Endodermal cell (in vitro differentiated cells): Measurements from ENCODE around the gene STEAP4. TPM values are rescaled to one million over a fixed set of nuclear protein-coding genes. Genes with fewer than 3 reads are reported as not detected.

Experiments used
- DNase-seq: peaks from one replicate; pipeline ENCODE4 v3.0.0-alpha.2; 2017
- H3K27ac ChIP-seq: 2 replicates; pipeline ENCODE4 v1.5.1; 2013; ENCODE audit warnings: mild to moderate bottlenecking, low read depth, low read length, moderate library complexity
- H3K27me3 ChIP-seq: 2 replicates; pipeline ENCODE4 v1.6.1; 2013; ENCODE audit warnings: mild to moderate bottlenecking, low read length, moderate library complexity; ENCODE audit not compliant: insufficient read depth, control insufficient read depth, poor library complexity, severe bottlenecking
- H3K36me3 ChIP-seq: 2 replicates; pipeline ENCODE4 v1.7.0; 2013; ENCODE audit warnings: mild to moderate bottlenecking, low read length, moderate library complexity; ENCODE audit not compliant: control insufficient read depth, insufficient read depth
- H3K4me1 ChIP-seq: one replicate; pipeline ENCODE4 v1.7.0; 2013; ENCODE audit warnings: low read length; ENCODE audit not compliant: control insufficient read depth, insufficient read depth
- H3K4me3 ChIP-seq: 2 replicates; pipeline ENCODE4 v1.5.1; 2013; ENCODE audit warnings: mild to moderate bottlenecking, low read length, moderate library complexity
- H3K9ac ChIP-seq: 2 replicates; pipeline ENCODE4 v1.6.1; 2013; ENCODE audit warnings: mild to moderate bottlenecking, low read length, moderate library complexity; ENCODE audit not compliant: poor library complexity, severe bottlenecking; ENCODE audit errors: extremely low read depth
- H3K9me3 ChIP-seq: 2 replicates; pipeline ENCODE4 v1.6.1; 2013; ENCODE audit warnings: mild to moderate bottlenecking, low read length, moderate library complexity; ENCODE audit not compliant: control insufficient read depth
- H3K27ac Mint-ChIP-seq: 2 replicates; pipeline ENCODE4 v1.8.0; 2020; ENCODE audit warnings: mixed read lengths
- H3K27me3 Mint-ChIP-seq: 2 replicates; pipeline ENCODE4 v1.8.0; 2021; ENCODE audit warnings: mild to moderate bottlenecking, mixed read lengths; ENCODE audit not compliant: insufficient read depth
- H3K36me3 Mint-ChIP-seq: 2 replicates; pipeline ENCODE4 v1.8.0; 2020; ENCODE audit warnings: low read depth, mixed read lengths
- H3K4me1 Mint-ChIP-seq: 2 replicates; pipeline ENCODE4 v1.8.0; 2020; ENCODE audit warnings: mixed read lengths
- H3K4me3 Mint-ChIP-seq: 2 replicates; pipeline ENCODE4 v1.8.0; 2020; ENCODE audit warnings: mild to moderate bottlenecking, moderate library complexity, mixed read lengths
- H3K9me3 Mint-ChIP-seq: 2 replicates; pipeline ENCODE4 v1.8.0; 2020; ENCODE audit warnings: mild to moderate bottlenecking, mixed read lengths
- CTCF ChIP-seq: fragments of 200-600 bp; sonication (generic); conservative IDR thresholded peaks from 2 replicates; pipeline ENCODE4 v1.5.0; 2021; ENCODE audit warnings: antibody characterized with exemption, mild to moderate bottlenecking
- WGBS, 2 experiments: methylation state at CpG; one replicate each; pipeline versions ENCODE4 v1.1.5 to v1.1.7; 2013; ENCODE audit warnings: missing lambda C conversion rate in 2 of 2, mixed read lengths in 1 of 2; ENCODE audit not compliant: insufficient coverage in 1 of 2, insufficient read length in 1 of 2; 5-methylcytosine and 5-hydroxymethylcytosine counted together
- total RNA-seq, 2 donors: library from RNA; stranded (reverse); fragmentation: NEBNext Ultra II Directional in 1 of 2; extraction: Animal tissue kit (Norgen Biotek cat#: 25700) in 1 of 2; gene quantifications; 2 replicates in 1 of 2; 3 replicates in 1 of 2; pipeline ENCODE4 v1.2.1, GENCODE V29; 2021

Gene STEAP4
- total RNA-seq, 2 donors from 2014 or later = not detected

DNA sequence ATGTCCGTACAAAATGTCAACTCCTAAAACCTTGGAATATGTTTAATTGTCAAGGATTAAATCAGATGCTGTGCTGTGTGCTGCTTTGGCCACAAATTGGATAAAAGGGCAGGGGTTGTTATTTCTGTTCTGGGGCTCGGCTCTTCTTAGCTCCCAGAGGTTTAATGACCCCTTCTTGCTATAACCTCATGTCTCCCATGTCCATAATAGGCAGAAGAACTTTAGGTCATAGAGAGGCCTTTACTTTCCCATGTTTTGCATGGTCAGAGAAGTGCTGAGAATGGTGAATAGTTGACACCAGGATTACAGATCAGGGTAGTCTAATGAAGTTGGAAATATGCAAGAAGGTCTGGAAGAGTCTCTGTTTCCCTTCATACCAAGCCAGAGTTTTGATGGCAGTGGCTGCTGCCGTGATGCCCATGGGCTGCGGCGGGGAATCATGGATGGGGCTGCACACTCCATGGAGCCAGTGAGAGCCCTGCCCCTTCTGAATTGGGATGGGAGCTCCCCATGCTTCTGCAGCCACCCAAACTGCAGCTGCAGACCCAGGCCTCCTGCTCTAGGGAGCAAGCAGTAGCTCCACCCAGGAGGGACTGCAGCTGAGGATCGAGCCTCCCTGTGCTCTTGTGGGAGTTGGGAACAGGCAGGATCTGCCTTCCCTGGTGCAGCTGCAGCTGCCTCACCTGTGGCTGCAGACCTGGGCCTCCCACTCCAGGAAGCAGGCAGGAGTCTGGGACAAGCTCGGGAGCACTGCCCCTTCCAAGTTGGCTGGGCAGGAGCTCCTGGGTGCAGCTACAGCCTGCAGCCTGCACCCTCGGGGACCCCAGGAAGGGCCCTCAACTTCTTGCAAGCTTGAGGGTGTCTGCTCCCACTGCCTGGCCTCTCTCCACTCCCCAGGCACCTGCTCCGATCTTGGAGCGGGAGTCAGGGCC lies 23.1 kb upstream of the STEAP4 start:
- no peaks in the 10 kb centered on the region for H3K36me3 ChIP-seq
- no peaks in the 10 kb centered on the region for H3K4me1 ChIP-seq
- no peaks in the 10 kb centered on the region for H3K27me3 Mint-ChIP-seq
- 68 to 81% methylated on average over 5 to 10 of the region's 10 CpGs for WGBS, 2 experiments
- no peak overlapping the region for H3K9ac ChIP-seq
- TF ChIP-seq CTCF = no peak
- H3K9me3 ChIP-seq = peaks cover 15% of the 10 kb centered on the region
- no peak overlapping the region for H3K27ac ChIP-seq
- H3K4me1 Mint-ChIP-seq = no peaks in the 10 kb centered on the region
- H3K4me3 Mint-ChIP-seq = no peak overlapping the region
- H3K27ac Mint-ChIP-seq = no peak overlapping the region
- peaks cover 2% of the 10 kb centered on the region for H3K9me3 Mint-ChIP-seq
- H3K36me3 Mint-ChIP-seq = no peaks in the 10 kb centered on the region
- no peak overlapping the region for H3K4me3 ChIP-seq
- no peaks in the 10 kb centered on the region for H3K27me3 ChIP-seq
- DNase-seq = no peak

DNA sequence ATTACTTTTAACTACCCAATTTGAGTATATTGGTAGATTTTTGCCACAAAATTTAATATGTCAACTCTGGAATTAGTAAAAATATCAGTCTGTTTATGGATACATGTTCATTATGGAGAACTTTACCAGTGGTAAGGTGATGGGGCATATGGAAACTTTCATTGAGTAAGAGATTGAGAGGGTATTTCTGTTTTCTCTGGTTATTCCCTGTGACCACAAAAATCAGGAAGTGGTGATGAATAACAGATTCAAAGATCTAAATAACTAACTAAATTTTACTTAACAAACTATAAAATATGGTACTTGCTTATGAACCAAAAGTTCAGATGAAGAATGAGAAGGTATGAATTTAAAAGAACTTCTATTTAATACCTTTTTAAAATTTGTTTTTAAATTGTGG lies 22.1 kb upstream of the STEAP4 start:
- Mint-ChIP-seq H3K4me3 (no peak overlapping the region), H3K4me1 (peaks cover under 1% of the 10 kb centered on the region), H3K27ac (no peak overlapping the region), H3K36me3 (no peaks in the 10 kb centered on the region), H3K27me3 (no peaks in the 10 kb centered on the region), H3K9me3 (peaks cover 2% of the 10 kb centered on the region)
- H3K27me3 ChIP-seq = no peaks in the 10 kb centered on the region
- H3K4me1 ChIP-seq = no peaks in the 10 kb centered on the region
- TF ChIP-seq CTCF = no peak
- no peak overlapping the region for H3K27ac ChIP-seq
- H3K36me3 ChIP-seq = no peaks in the 10 kb centered on the region
- peaks cover 15% of the 10 kb centered on the region for H3K9me3 ChIP-seq
- DNase-seq = no peak
- H3K9ac ChIP-seq = no peak overlapping the region
- H3K4me3 ChIP-seq = no peak overlapping the region

DNA sequence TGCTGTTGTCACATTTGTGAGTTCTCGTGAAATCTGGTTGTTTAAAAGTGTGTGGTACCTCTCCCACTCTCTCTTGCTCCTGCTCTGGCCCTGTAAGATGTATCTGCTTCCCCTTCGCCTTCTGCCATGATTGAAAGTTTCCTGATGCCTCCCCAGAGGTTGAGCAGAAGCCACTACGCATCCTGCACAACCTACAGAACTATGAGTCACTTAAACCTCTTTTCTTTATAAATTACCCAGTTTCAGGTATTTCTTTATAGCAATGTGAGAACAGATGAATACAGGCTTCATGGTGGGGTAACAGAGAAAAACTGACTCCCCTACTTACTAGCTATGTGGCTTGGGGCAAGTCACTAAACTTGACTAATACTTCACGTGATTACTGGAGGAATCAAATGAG lies 18.0 kb upstream of the STEAP4 start:
- DNase-seq = no peak
- no peak overlapping the region for H3K4me3 ChIP-seq
- H3K27ac Mint-ChIP-seq = no peak overlapping the region
- no peak overlapping the region for H3K27ac ChIP-seq
- no peaks in the 10 kb centered on the region for H3K36me3 ChIP-seq
- H3K4me3 Mint-ChIP-seq = no peak overlapping the region
- H3K4me1 ChIP-seq = no peaks in the 10 kb centered on the region
- H3K9me3 ChIP-seq = peaks cover 15% of the 10 kb centered on the region
- H3K9me3 Mint-ChIP-seq = peaks cover 2% of the 10 kb centered on the region
- H3K9ac ChIP-seq = no peak overlapping the region
- no peaks in the 10 kb centered on the region for H3K36me3 Mint-ChIP-seq
- peaks cover 16% of the 10 kb centered on the region for H3K4me1 Mint-ChIP-seq
- no peaks in the 10 kb centered on the region for H3K27me3 ChIP-seq
- 83 to 90% methylated on average over 1 to 4 of the region's 4 CpGs for WGBS, 2 experiments
- TF ChIP-seq CTCF = no peak
- H3K27me3 Mint-ChIP-seq = no peaks in the 10 kb centered on the region
